Measurements from ENCODE around the gene DNAJC3.
"Not testable (repeated sequence)": the region's sequence is repeated elsewhere in the genome, so short reads cannot be mapped to it uniquely, and the experiment has no call there.

Gene DNAJC3

GRCh38 chr13:95714142-95714832 lies 37.3 kb downstream of the DNAJC3 start:
- DNase-seq (ENCODE audit: low read depth in 2 of 2) = peak; percentile 54 to 66

- DNase-seq (ENCODE audit: low read depth in 2 of 2) = no peak
Measured at GRCh38 chr13:95716231-95716630, 39.3 kb downstream of the DNAJC3 start.

GRCh38 chr13:95722241-95722640 lies 45.3 kb downstream of the DNAJC3 start:
- no peak for DNase-seq (ENCODE audit: low read depth in 2 of 2)

- no peak for DNase-seq (ENCODE audit: low read depth in 2 of 2)
Measured at GRCh38 chr13:95723438-95723837, 46.5 kb downstream of the DNAJC3 start.

- no peak for DNase-seq (ENCODE audit: low read depth in 2 of 2)
Measured at GRCh38 chr13:95724252-95724651, 47.3 kb downstream of the DNAJC3 start.

- no peak for DNase-seq (ENCODE audit: low read depth in 2 of 2)
Measured at GRCh38 chr13:95726876-95727275, 49.9 kb downstream of the DNAJC3 start.

GRCh38 chr13:95728957-95729356 lies 52.0 kb downstream of the DNAJC3 start:
- no peak for DNase-seq (ENCODE audit: low read depth in 2 of 2)

- DNase-seq (ENCODE audit: low read depth in 2 of 2) = no peak
Measured at GRCh38 chr13:95734124-95734523, 57.2 kb downstream of the DNAJC3 start.

GRCh38 chr13:95740071-95740978 lies 63.4 kb downstream of the DNAJC3 start:
- not testable (repeated sequence) for DNase-seq (ENCODE audit: low read depth in 2 of 2)

GRCh38 chr13:95740979-95741320 lies 64.0 kb downstream of the DNAJC3 start:
- no peak for DNase-seq (ENCODE audit: low read depth in 2 of 2)

- DNase-seq (ENCODE audit: low read depth in 2 of 2) = no peak
Measured at GRCh38 chr13:95741584-95742563, 64.9 kb downstream of the DNAJC3 start.

GRCh38 chr13:95743192-95743591 lies 66.3 kb downstream of the DNAJC3 start:
- DNase-seq (ENCODE audit: low read depth in 2 of 2) = no peak

GRCh38 chr13:95745289-95745688 lies 68.3 kb downstream of the DNAJC3 start:
- DNase-seq (ENCODE audit: low read depth in 2 of 2) = no peak

GRCh38 chr13:95745752-95746151 lies 68.8 kb downstream of the DNAJC3 start:
- no peak for DNase-seq (ENCODE audit: low read depth in 2 of 2)

GRCh38 chr13:95749545-95749944 lies 72.6 kb downstream of the DNAJC3 start:
- DNase-seq (ENCODE audit: low read depth in 2 of 2) = no peak

GRCh38 chr13:95752677-95753076 lies 75.7 kb downstream of the DNAJC3 start:
- no peak for DNase-seq (ENCODE audit: low read depth in 2 of 2)

GRCh38 chr13:95754069-95754468 lies 77.1 kb downstream of the DNAJC3 start:
- DNase-seq (ENCODE audit: low read depth in 2 of 2) = no peak

GRCh38 chr13:95756072-95756471 lies 79.1 kb downstream of the DNAJC3 start:
- DNase-seq (ENCODE audit: low read depth in 2 of 2) = no peak

GRCh38 chr13:95762626-95763025 lies 85.7 kb downstream of the DNAJC3 start:
- not testable (repeated sequence) for DNase-seq (ENCODE audit: low read depth in 2 of 2)

- no peak for DNase-seq (ENCODE audit: low read depth in 2 of 2)
Measured at GRCh38 chr13:95763601-95764000, 86.7 kb downstream of the DNAJC3 start.

- DNase-seq (ENCODE audit: low read depth in 2 of 2) = no peak
Measured at GRCh38 chr13:95771905-95772304, 95.0 kb downstream of the DNAJC3 start.

GRCh38 chr13:95779522-95779921 lies 102.6 kb downstream of the DNAJC3 start:
- no peak for DNase-seq (ENCODE audit: low read depth in 2 of 2)
